ENCODE data around the gene MEIOB.
A peak's percentile ranks its signal among the peaks of the same experiment; 100 is the strongest.

MEIOB gene

DNA sequence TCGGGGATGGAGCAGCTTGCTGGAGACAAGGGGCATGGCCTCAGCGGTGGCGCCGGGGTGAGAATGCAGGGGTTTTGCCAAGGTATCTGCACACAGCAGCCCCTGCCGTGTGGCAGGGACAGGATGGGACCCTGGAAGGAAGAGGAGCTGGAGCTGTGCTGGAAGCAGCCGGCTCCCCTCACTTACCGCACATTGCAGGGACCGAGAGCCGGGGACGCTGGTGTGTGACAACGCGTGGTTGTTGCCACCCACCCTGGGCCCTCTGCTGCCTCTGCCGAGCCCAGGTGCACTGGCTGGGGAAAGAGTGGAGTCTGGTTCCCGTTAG lies 86.2 kb downstream of the MEIOB start:
- Mint-ChIP-seq H3K27ac (no peak overlapping the region), H3K4me3 (peak overlapping the region in 2 of 3 experiments; percentile 28 to 84), H3K27me3 (ENCODE audit: low read depth) (no peaks in the 10 kb centered on the region), H3K36me3 (ENCODE audit: low read depth) (peaks cover 5% of the 10 kb centered on the region), H3K9me3 (no peaks in the 10 kb centered on the region), H3K4me1 (peaks cover 9% of the 10 kb centered on the region)
- TF ChIP-seq CTCF (IDR thresholded peaks at IDR 0.05; ENCODE audit: unreplicated experiment in 3 of 3): no peak

DNA sequence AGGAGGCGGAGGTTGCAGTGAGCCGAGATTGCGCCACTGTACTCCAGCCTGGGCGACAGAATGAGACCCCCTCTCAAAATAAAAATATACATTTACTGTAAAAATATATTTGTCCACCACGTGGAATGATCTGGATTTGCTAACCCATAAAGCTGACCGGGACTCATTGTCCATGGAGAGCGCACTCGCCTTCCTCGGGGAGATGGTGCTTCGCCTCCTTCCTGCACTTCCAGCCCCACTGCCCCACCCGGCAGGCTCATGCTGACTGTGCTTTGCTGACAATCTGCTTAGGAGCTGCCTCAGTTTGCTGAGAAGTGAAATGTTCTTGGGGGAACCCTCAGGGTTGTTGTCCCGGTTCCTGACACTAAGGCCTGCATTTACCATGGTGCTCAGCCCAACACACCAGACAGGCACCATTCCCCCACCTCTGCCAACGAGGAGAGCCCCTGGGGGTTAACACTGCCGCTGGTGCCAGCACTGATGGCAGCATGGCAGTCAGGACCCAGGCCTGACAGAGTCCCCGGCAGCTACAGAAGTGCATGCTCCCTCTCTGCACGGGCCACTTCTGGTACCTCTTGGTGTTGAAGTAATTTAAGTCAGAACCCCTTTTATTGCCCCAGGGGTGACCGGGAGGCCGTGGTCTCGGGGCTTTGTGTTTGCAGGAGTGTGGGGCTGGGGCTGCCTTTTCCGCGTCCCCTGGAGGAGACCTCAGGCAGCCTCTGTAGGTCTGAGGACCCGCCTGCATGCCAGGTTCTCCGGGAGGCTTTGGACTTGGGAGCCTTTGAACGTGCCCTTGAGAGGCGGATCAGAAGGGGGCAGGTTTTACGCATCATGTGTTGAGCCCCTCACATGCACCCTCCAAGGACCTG lies 86.8 kb downstream of the MEIOB start:
- no peak overlapping the region for H3K27ac Mint-ChIP-seq
- H3K4me1 Mint-ChIP-seq: peaks cover 9% of the 10 kb centered on the region
- H3K9me3 Mint-ChIP-seq: no peaks in the 10 kb centered on the region
- TF ChIP-seq CTCF (IDR thresholded peaks at IDR 0.05; ENCODE audit: unreplicated experiment in 3 of 3): no peak
- no peaks in the 10 kb centered on the region for H3K27me3 Mint-ChIP-seq (ENCODE audit: low read depth)
- peak overlapping the region; percentile 78 to 84 (median 84) for H3K4me3 Mint-ChIP-seq
- H3K36me3 Mint-ChIP-seq (ENCODE audit: low read depth): peaks cover 5% of the 10 kb centered on the region
